Heart left ventricle (tissue), 13 donors: ENCODE data around the gene DCUN1D3.

Experiments
- POLR2A ChIP-seq, 2 donors: fragments of 450-650 bp; IDR thresholded peaks; one replicate each; pipeline ENCODE4 v1.6.1; 2017; ENCODE audit warnings: antibody characterized with exemption in 2 of 2, mild to moderate bottlenecking in 2 of 2, moderate library complexity in 2 of 2
- TF ChIP-seq, protein P1 (sequence below), 12 donors: fragments of 200-600 bp; sonication (generic) in 4 of 12; IDR thresholded peaks; one replicate each; pipeline versions ENCODE4 v1.5.0 to v1.8.0; 2018 to 2022; ENCODE audit warnings: antibody characterized with exemption in 12 of 12, mild to moderate bottlenecking in 5 of 12
- donor health status: ischemic (EF 13 %, LVEDD 7.1; RV severe dilation, severe dysfunction).
- donor health status: DM: no; HTN: yes; CAD: no.
- donor health status: DM: no; HTN: no; CAD: no.
- donor health status: ischemic (EF 25% LVEDD 6.9; RV normal size, moderate dysfunction).
- donor health status: ischemic (EF 25% LVEDD 5.7; RV mildly dilated, moderate dysfunction).
- donor health status: ischemic (EF 35%, LVEDD 5.7; RV mildly dilated, moderate dysfunction).
- donor health status: nonischemic (EF 11% LVEDD 7.7; RV severe dilation, severe dysfunction).
- donor health status: DM: yes; HTN: yes; CAD: no.
- donor health status: PGD.
- donor health status: ischemic (EF 29% LVEDD 5.4; RV normal size, mild dysfunction).
- donor health status: nonischemic (EF 23%, LVEDD 6.1; RV moderate dilation, normal function).

DNA sequence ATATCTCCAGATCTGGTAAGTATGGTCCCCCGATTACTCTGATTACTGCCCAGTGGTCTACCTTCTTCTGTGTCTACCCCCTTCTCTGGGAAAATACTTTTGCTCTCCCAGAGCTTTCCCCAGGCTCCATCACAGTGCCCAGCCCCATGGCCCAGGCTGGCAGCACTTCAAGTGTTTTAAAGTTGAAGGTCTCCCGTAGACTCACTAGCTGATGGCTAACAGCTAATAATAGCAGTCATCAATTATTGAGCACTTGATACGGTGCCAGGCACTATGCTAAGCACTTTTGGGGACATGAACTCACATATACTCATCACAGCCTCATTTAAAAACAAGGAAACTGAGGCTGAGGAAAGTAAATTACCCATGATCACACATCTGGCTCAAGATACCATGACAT, 33.4 kb downstream of the DCUN1D3 start:
- TF ChIP-seq, protein P1, sequence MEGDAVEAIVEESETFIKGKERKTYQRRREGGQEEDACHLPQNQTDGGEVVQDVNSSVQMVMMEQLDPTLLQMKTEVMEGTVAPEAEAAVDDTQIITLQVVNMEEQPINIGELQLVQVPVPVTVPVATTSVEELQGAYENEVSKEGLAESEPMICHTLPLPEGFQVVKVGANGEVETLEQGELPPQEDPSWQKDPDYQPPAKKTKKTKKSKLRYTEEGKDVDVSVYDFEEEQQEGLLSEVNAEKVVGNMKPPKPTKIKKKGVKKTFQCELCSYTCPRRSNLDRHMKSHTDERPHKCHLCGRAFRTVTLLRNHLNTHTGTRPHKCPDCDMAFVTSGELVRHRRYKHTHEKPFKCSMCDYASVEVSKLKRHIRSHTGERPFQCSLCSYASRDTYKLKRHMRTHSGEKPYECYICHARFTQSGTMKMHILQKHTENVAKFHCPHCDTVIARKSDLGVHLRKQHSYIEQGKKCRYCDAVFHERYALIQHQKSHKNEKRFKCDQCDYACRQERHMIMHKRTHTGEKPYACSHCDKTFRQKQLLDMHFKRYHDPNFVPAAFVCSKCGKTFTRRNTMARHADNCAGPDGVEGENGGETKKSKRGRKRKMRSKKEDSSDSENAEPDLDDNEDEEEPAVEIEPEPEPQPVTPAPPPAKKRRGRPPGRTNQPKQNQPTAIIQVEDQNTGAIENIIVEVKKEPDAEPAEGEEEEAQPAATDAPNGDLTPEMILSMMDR (IDR thresholded peaks at IDR 0.05), result no peak
- TF ChIP-seq POLR2A (IDR thresholded peaks at IDR 0.05), result no peak
